ENCODE data around the gene RNF208. TPM values are rescaled to one million over a fixed set of nuclear protein-coding genes. Genes with fewer than 3 reads are reported as not detected.

RNF208 gene
- total and polyA plus RNA-seq, 9 of the 15 experiments (the other 6 are each of a cell fraction or from before 2014, with no cell fraction given): 0.15 to 6.9 (median 0.50) TPM; not detected in 2

- TF ChIP-seq RBFOX2 (IDR thresholded peaks at IDR 0.05; ENCODE audit: low read depth, low read length): peak; percentile 84
- peak; percentile 29; the same call in 1 of the 2 replicates for TF ChIP-seq KAT7 (CRISPR knock-in tag; IDR thresholded peaks at IDR 0.05; ENCODE audit: borderline replicate concordance)
- no peak for TF ChIP-seq ZNF583 (CRISPR knock-in tag; IDR thresholded peaks at IDR 0.05)
- TF ChIP-seq PBX2 (CRISPR knock-in tag; IDR thresholded peaks at IDR 0.05; ENCODE audit: low read depth): no peak
- no peak for TF ChIP-seq PBX2 (tag; conservative IDR thresholded peaks at IDR 0.05; ENCODE audit: low read depth)
- TF ChIP-seq FOS (IDR thresholded peaks at IDR 0.05; ENCODE audit: extremely low read depth, insufficient read length): no peak
- TF ChIP-seq FOXP4 (CRISPR knock-in tag; IDR thresholded peaks at IDR 0.05; ENCODE audit: borderline replicate concordance): 0 out of 2 replicates have a peak, but pooled peaks have one; percentile 1
- TF ChIP-seq ELF2 (CRISPR knock-in tag; IDR thresholded peaks at IDR 0.05): no peak
- TF ChIP-seq YY1 (IDR thresholded peaks at IDR 0.05; ENCODE audit: borderline replicate concordance in 1 of 3, control insufficient read depth in 1 of 3, extremely low read depth in 1 of 3, insufficient read depth in 3 of 3, insufficient read length in 1 of 3, insufficient replicate concordance in 2 of 3, low read depth in 1 of 3, low read length in 2 of 3): peak in 1 of 3 experiments; percentile 40
- TF ChIP-seq CHD1 (IDR thresholded peaks at IDR 0.05; ENCODE audit: low read length): peak; percentile 61
- 0 out of 2 replicates have a peak, but pooled peaks have one; percentile 40 for TF ChIP-seq HNRNPUL1 (IDR thresholded peaks at IDR 0.05; ENCODE audit: low read length)
- peak; percentile 87 for TF ChIP-seq POLR2G (IDR thresholded peaks at IDR 0.05; ENCODE audit: low read depth, low read length)
- peak; percentile 0 for TF ChIP-seq HNRNPLL (IDR thresholded peaks at IDR 0.05; ENCODE audit: low read depth, low read length, poor library complexity, severe bottlenecking)
- no peak for TF ChIP-seq CHCHD3 (CRISPR knock-in tag; IDR thresholded peaks at IDR 0.05)
- TF ChIP-seq ZBTB33 (CRISPR knock-in tag; IDR thresholded peaks at IDR 0.05): peak; percentile 92
Observed at GRCh38 chr9:137242269-137243203, 20.5 kb upstream of the RNF208 start (continued).

All from K562 (cell line).